Activated naive CD8-positive, alpha-beta T cell treated with anti-CD3 and anti-CD28 coated beads for 36 hours (primary cell): ENCODE data around the gene A2ML1. TPM values are rescaled to one million over a fixed set of nuclear protein-coding genes. Genes with fewer than 3 reads are reported as not detected.
"Not testable (repeated sequence)": the region's sequence is repeated elsewhere in the genome, so short reads cannot be mapped to it uniquely, and the experiment has no call there.

Source experiments
- DNase-seq: peaks from one replicate; pipeline ENCODE4 v3.0.0; 2021
- H3K27ac Mint-ChIP-seq: one replicate; pipeline ENCODE4 v1.8.0; 2022; ENCODE audit warnings: mild to moderate bottlenecking, moderate library complexity, mixed read lengths
- H3K27me3 Mint-ChIP-seq: one replicate; pipeline ENCODE4 v1.8.0; 2022; ENCODE audit warnings: mild to moderate bottlenecking, mixed read lengths
- H3K36me3 Mint-ChIP-seq: one replicate; pipeline ENCODE4 v1.8.0; 2021; ENCODE audit warnings: mild to moderate bottlenecking, mixed read lengths
- H3K4me1 Mint-ChIP-seq: one replicate; pipeline ENCODE4 v1.8.0; 2021; ENCODE audit warnings: mixed read lengths
- H3K4me3 Mint-ChIP-seq: one replicate; pipeline ENCODE4 v1.8.0; 2022; ENCODE audit warnings: mild to moderate bottlenecking, moderate library complexity, mixed read lengths
- H3K9me3 Mint-ChIP-seq: one replicate; pipeline ENCODE4 v1.8.0; 2022; ENCODE audit warnings: mixed read lengths
- total RNA-seq, 2 experiments: library from RNA; stranded (reverse); gene quantifications; one replicate each; pipeline ENCODE4 v1.2.3, GENCODE V29; 2021

The A2ML1 gene
- total RNA-seq, 2 experiments from 2014 or later, result not detected

- not testable (repeated sequence) for H3K36me3 Mint-ChIP-seq, H3K4me1 Mint-ChIP-seq, H3K4me3 Mint-ChIP-seq, H3K9me3 Mint-ChIP-seq, H3K27ac Mint-ChIP-seq, DNase-seq, H3K27me3 Mint-ChIP-seq
Measured at GRCh38 chr12:8902703-8903102, 80.3 kb downstream of the A2ML1 start.

- H3K36me3 Mint-ChIP-seq, result no peaks in the 10 kb centered on the region
- H3K4me1 Mint-ChIP-seq, result peaks cover 3% of the 10 kb centered on the region
- H3K27ac Mint-ChIP-seq, result no peak overlapping the region
- no peaks in the 10 kb centered on the region for H3K27me3 Mint-ChIP-seq
- no peaks in the 10 kb centered on the region for H3K9me3 Mint-ChIP-seq
- DNase-seq, result no peak
- H3K4me3 Mint-ChIP-seq, result no peak overlapping the region
Measured at GRCh38 chr12:8903646-8904045, 81.2 kb downstream of the A2ML1 start.

- H3K4me3 Mint-ChIP-seq, result no peak overlapping the region
- peaks cover 3% of the 10 kb centered on the region for H3K4me1 Mint-ChIP-seq
- no peak overlapping the region for H3K27ac Mint-ChIP-seq
- H3K27me3 Mint-ChIP-seq, result no peaks in the 10 kb centered on the region
- no peak for DNase-seq
- H3K9me3 Mint-ChIP-seq, result no peaks in the 10 kb centered on the region
- no peaks in the 10 kb centered on the region for H3K36me3 Mint-ChIP-seq
Measured at GRCh38 chr12:8904665-8905064, 82.2 kb downstream of the A2ML1 start.

- Mint-ChIP-seq H3K36me3 (no peaks in the 10 kb centered on the region), H3K27me3 (no peaks in the 10 kb centered on the region), H3K4me1 (peaks cover 3% of the 10 kb centered on the region), H3K27ac (no peak overlapping the region), H3K4me3 (no peak overlapping the region), H3K9me3 (no peaks in the 10 kb centered on the region)
- no peak for DNase-seq
Measured at GRCh38 chr12:8905546-8905945, 83.1 kb downstream of the A2ML1 start.

- Mint-ChIP-seq H3K9me3 (no peaks in the 10 kb centered on the region), H3K27me3 (no peaks in the 10 kb centered on the region), H3K27ac (no peak overlapping the region), H3K36me3 (no peaks in the 10 kb centered on the region), H3K4me3 (no peak overlapping the region), H3K4me1 (peaks cover 3% of the 10 kb centered on the region)
- no peak for DNase-seq
Measured at GRCh38 chr12:8906266-8907180, 84.1 kb downstream of the A2ML1 start.

GRCh38 chr12:8907513-8907912, 85.1 kb downstream of the A2ML1 start:
- Mint-ChIP-seq H3K4me1 (peaks cover 3% of the 10 kb centered on the region), H3K4me3 (no peak overlapping the region), H3K27ac (no peak overlapping the region), H3K36me3 (no peaks in the 10 kb centered on the region), H3K27me3 (no peaks in the 10 kb centered on the region), H3K9me3 (no peaks in the 10 kb centered on the region)
- DNase-seq, result no peak

- no peak for DNase-seq
- Mint-ChIP-seq H3K4me1 (peaks cover 9% of the 10 kb centered on the region), H3K4me3 (no peak overlapping the region), H3K36me3 (no peaks in the 10 kb centered on the region), H3K9me3 (no peaks in the 10 kb centered on the region), H3K27ac (no peak overlapping the region), H3K27me3 (no peaks in the 10 kb centered on the region)
Measured at GRCh38 chr12:8909752-8910151, 87.3 kb downstream of the A2ML1 start.

- peaks cover 9% of the 10 kb centered on the region for H3K4me1 Mint-ChIP-seq
- H3K27me3 Mint-ChIP-seq, result no peaks in the 10 kb centered on the region
- no peak overlapping the region for H3K4me3 Mint-ChIP-seq
- H3K9me3 Mint-ChIP-seq, result no peaks in the 10 kb centered on the region
- no peaks in the 10 kb centered on the region for H3K36me3 Mint-ChIP-seq
- H3K27ac Mint-ChIP-seq, result no peak overlapping the region
- no peak for DNase-seq
Measured at GRCh38 chr12:8911606-8912268, 89.3 kb downstream of the A2ML1 start.

GRCh38 chr12:8912914-8913313, 90.5 kb downstream of the A2ML1 start:
- H3K27me3 Mint-ChIP-seq, result no peaks in the 10 kb centered on the region
- H3K4me1 Mint-ChIP-seq, result peaks cover 9% of the 10 kb centered on the region
- DNase-seq, result no peak
- no peaks in the 10 kb centered on the region for H3K9me3 Mint-ChIP-seq
- no peak overlapping the region for H3K27ac Mint-ChIP-seq
- H3K4me3 Mint-ChIP-seq, result no peak overlapping the region
- H3K36me3 Mint-ChIP-seq, result no peaks in the 10 kb centered on the region

GRCh38 chr12:8913702-8914032, 91.2 kb downstream of the A2ML1 start:
- no peaks in the 10 kb centered on the region for H3K36me3 Mint-ChIP-seq
- peak overlapping the region; percentile 83 for H3K4me3 Mint-ChIP-seq
- DNase-seq, result no peak
- no peaks in the 10 kb centered on the region for H3K27me3 Mint-ChIP-seq
- H3K9me3 Mint-ChIP-seq, result no peaks in the 10 kb centered on the region
- peak overlapping the region; percentile 40 for H3K27ac Mint-ChIP-seq
- peaks cover 9% of the 10 kb centered on the region for H3K4me1 Mint-ChIP-seq

GRCh38 chr12:8914033-8914715, 91.8 kb downstream of the A2ML1 start, which contains the start of gene PHC1:
Gene PHC1, plus strand, starts transcription at chr12:8914509. Its CDS starts 3,169 bp downstream, at chr12:8917678.
- DNase-seq, result peak; percentile 74
- peak within 1 kb of the TSS; percentile 83 for H3K4me3 Mint-ChIP-seq
- not testable (repeated sequence) for H3K36me3 Mint-ChIP-seq, H3K9me3 Mint-ChIP-seq, H3K27me3 Mint-ChIP-seq, H3K4me1 Mint-ChIP-seq
- H3K27ac Mint-ChIP-seq, result peak within 1 kb of the TSS; percentile 40

GRCh38 chr12:8914716-8915526, 92.5 kb downstream of the A2ML1 start:
- peaks cover 9% of the 10 kb centered on the region for H3K4me1 Mint-ChIP-seq

GRCh38 chr12:8916154-8916553, 93.7 kb downstream of the A2ML1 start:
- Mint-ChIP-seq H3K36me3 (no peaks in the 10 kb centered on the region), H3K4me3 (no peak overlapping the region), H3K4me1 (peaks cover 9% of the 10 kb centered on the region), H3K27ac (no peak overlapping the region), H3K9me3 (no peaks in the 10 kb centered on the region), H3K27me3 (no peaks in the 10 kb centered on the region)
- DNase-seq, result no peak

More at GRCh38 chr12:8914716-8915526, 92.5 kb downstream of the A2ML1 start:
- H3K9me3 Mint-ChIP-seq, result no peaks in the 10 kb centered on the region
- no peak overlapping the region for H3K27ac Mint-ChIP-seq
- H3K4me3 Mint-ChIP-seq, result no peak overlapping the region
- no peaks in the 10 kb centered on the region for H3K36me3 Mint-ChIP-seq
- peak; percentile 60 for DNase-seq
- no peaks in the 10 kb centered on the region for H3K27me3 Mint-ChIP-seq

- Mint-ChIP-seq H3K36me3 (no peaks in the 10 kb centered on the region), H3K4me3 (no peak overlapping the region), H3K4me1 (peaks cover 9% of the 10 kb centered on the region), H3K27ac (no peak overlapping the region), H3K27me3 (no peaks in the 10 kb centered on the region), H3K9me3 (no peaks in the 10 kb centered on the region)
- DNase-seq, result no peak
Measured at GRCh38 chr12:8917031-8917430, 94.6 kb downstream of the A2ML1 start.

GRCh38 chr12:8917751-8918150, 95.3 kb downstream of the A2ML1 start:
- Mint-ChIP-seq H3K27ac (no peak overlapping the region), H3K9me3 (no peaks in the 10 kb centered on the region), H3K4me3 (no peak overlapping the region), H3K4me1 (peaks cover 9% of the 10 kb centered on the region), H3K36me3 (no peaks in the 10 kb centered on the region), H3K27me3 (no peaks in the 10 kb centered on the region)
- DNase-seq, result no peak
